GM21717 (cell line): ENCODE measurements around the gene CEP83.
"Not testable (repeated sequence)": the region's sequence is repeated elsewhere in the genome, so short reads cannot be mapped to it uniquely, and the experiment has no call there.

Experiments
- ATAC-seq: cut with Tn5 transposase; IDR thresholded peaks from one replicate; pipeline ENCODE4 v1.9.1; 2021; ENCODE audit warnings: mild to moderate bottlenecking, moderate library complexity; ENCODE audit not compliant: unreplicated experiment

The CEP83 gene

DNA sequence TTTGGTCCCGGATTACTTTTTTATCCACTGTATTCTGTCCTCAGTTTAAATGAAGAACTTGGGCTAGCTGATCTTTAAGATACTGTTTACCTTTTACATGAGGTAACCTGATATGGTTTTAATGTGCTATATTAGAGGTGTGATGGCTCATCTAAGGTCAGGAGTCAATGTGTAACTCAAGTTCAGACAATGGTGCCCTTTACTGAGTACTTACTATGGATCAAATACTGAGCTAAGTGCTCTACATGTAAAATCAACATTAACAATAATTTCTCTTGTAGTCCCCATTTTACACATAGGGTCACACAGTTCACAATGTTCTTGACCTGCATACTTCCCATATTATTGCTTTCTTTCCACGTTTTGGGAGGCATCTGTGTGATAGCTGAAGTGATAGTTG lies 79.2 kb downstream of the CEP83 start:
- ATAC-seq = no peak

DNA sequence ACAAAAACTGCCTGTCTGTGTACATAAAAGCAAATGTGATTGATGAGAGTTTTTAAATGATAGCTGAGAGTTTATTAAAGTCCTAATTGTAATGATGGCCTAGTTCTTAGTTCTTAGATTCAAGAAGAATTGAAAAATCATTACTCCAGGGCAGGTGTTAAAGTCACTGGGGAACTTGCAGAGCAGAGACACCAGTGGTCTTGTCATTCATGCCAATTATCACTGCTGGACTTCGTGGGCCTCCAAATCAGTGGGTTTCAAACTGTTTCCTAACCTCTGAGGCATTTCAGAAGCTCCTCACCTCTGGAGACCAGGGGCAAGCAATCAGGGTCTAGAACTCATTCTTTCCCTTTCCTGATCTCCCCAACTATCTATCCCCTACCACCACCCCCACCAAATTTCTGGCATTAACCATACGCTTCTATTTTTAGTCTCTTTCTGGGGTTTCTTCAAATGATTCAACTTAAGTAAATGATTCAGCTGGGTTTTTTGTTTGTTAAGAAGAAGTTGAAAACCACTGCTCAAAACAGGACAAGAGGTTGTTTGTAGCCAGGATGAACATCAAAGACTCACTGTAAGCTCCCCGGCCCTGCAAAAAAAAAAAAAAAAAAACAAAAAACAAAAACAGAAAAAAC lies 80.1 kb downstream of the CEP83 start:
- no peak for ATAC-seq

DNA sequence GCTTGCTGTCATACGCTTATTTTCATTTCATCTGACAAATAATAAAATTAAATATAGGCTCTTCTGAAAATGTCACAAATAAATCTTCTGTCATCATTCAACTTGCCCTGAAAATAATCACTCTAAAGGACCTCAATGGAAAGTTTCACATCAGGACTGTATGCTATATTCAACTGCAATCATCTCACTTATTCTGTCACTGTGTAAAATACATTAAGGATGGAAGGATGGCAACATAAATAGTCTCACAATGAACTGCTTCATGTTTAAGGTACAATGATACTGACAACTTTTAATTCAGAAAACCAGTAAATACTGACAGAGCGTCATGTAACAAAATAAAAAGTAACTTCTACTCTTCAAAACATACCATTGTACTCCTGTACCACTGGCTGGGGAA lies 82.1 kb downstream of the CEP83 start:
- no peak for ATAC-seq

DNA sequence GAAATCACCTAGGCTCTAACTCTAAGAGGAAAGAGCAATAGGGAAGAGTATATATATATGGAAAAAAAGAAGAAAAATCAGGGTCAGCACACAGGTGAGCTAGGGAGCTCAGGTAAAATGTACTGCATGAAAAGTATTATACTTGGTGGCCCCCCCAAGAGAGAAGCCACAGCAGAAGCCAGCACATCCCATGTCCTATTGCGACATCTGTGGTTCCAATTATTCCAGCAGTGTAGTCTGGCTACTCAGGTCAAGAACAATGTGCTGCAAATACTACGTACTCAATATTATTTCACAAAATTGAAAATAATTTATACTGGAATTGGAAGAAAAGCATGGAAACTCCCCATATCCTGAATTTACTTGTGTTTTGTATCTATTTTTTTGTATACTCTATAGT lies 85.5 kb downstream of the CEP83 start:
- ATAC-seq = no peak

DNA sequence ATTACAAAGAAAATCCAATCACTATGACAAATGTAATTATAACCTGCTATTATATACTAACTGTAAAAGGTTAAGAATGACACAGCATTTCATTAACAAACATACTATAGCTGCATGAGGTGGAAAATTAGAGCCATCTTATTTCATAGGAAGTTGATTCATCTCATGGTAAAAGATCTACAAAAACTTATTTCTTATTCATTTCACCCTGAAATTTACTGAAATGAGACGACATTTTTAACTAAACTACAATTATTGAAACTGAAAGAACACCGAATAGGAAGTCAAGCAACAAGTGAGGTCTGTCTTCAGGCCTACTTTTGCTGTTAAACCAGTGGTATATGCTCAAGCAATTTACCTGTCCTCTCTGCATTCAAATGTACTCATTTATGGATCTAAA lies 87.2 kb downstream of the CEP83 start:
- peak; percentile 79 for ATAC-seq

DNA sequence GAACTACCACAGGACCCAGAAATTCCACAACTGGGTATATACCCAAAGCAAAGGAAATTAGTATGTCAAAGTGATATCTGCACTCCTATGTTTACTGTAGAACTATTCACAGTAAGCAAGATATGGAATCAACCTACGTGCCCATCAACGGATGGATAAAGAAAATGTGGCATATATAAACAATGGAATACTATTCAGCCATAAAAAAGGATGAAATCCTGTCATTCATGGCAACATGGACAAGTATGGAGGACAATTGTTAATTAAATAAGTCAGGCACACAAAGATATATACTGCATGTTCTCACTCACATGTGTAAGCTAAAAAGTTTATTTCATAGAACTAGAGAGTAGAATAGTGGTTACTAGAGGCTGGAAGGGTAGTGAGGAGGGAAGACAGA lies 97.0 kb downstream of the CEP83 start:
- no peak for ATAC-seq

DNA sequence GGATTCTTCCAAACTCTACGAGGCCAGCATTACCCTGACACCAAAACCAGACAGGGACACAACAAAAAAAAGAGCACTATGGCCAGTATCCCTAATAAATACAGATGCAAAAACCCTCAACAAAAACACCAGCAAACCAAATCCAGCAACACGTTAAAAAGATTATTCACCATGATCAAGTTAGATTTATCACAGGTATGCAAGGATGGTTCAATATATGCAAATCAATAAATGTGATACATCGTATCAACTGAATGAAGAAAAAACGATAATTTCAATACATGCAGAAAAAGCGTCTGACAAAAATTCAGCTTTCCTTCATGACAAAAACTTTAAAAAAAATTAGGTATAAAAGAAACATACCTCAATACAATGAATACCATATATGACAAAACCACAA lies 99.9 kb downstream of the CEP83 start:
- ATAC-seq = no peak

DNA sequence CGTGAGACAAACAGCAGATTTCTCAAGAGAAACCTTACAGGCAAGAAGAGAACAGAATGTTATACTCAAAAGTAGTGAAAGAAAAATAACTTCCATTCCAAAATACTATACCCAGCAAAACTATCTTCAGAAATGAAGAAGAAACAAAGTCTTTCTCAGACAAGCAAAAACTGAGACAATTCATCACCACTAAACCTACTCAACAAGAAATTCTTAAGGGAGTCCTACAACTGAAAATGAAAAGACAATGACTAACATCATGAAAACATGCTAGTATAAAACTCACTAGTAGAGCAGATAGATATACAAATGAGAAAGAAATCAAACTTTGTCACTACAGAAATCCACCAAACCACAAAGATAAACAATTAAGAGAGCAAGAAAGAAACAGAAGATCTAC lies 106.5 kb downstream of the CEP83 start:
- no peak for ATAC-seq

DNA sequence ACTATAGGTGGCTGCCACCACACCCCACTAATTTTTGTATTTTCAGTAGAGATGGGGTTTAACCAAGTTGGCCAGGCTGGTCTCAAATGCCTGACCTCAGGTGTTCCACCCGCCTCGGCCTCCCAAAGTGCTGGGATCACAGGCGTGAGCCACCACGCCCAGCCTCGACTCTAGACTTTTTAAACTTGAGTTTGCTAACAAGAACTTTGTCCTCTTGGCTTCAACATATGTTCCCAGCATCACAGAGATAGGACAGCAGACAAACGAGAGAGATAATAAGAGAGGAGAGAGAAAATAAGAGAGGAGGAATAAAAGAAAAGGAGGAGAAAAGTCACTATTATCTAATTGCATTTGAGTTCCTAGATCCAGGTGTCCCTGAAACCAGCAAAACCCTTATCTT lies 119.1 kb downstream of the CEP83 start:
- no peak for ATAC-seq

DNA sequence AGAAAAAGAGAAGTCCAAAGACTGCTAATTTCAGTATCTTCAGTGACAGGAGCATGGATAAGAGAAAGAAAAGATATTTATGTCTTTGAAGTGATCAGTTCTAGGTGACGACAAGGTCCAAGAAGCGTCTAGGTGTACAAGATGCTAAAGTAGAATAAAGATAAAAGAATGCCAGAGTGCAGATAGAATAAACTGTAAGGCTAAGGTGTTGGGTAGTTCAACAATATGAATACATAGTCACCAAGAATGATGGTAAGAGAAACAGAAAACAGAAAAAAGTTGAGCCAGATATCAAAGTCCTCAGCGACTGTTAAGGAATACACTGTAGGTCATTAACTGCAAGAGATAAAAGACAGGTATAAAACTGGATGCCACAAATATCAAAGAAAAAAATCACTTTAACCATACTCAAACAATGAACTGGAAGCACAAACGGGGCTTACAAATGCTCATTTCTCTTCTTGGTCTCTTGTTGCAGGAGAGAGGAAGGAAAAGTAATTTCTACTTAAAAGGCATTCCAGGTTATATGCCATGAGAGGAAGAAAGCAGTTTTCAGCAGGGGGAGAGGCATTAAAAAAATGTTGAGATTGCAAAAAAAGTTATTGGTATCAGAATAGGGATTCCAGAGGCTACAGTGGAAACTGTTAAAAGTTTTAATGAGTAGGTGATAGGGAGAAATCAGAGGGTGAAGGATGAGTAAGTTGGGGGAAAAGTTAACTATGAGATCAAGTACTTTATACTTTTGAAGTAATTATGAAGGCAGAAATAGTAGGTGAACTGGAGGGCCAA lies 121.5 kb downstream of the CEP83 start:
- no peak for ATAC-seq

DNA sequence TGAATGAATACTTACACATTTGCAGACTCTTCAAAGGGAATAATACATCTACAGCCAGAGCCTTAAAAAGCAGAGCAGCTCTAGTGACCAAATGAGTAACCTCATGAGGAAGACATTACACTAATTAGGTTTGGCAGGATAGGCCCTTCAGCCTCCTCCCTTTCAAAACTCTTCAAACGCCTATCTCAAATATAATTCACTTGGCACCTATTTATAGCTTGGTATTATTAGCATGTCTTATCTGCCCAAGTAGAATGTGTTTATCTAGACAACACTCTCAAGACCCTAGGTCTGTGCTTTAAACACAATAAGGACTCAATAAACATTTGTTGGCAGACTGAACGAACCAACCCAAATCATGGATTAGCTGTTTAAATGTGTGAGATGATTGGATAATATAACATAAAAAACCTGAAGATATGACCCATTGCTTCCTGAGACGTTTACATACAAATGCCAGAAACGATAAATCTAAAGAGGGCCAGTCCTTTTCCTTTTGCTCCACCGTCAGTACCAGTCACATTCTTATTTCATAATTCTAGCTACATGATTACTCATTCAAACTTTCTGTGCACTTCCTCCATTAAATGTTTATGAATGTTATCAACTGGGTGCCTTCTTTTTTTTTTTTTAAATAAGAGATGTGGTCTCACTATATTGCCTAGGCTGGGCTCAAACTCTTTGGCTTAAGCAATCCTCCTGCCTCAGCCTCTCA lies 123.3 kb downstream of the CEP83 start:
- no peak for ATAC-seq

DNA sequence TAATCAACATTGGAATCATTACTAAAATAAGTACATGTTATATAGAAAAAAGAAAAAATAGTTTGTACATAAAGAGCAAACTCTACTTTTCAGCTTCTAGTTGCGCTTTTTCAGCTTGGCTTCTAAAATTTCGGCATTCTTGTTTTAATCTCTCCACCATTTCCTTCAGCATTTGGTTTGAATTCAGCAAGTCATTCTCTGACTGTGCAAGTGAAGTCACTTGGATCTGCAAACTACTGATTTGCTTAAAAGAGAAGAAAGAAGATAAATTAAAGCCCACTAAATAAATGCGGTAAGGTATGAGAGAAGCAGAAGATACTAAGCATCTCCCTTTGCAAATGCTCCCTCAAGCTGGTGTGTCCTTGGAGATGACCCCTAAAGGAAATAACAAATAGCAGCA lies 126.3 kb downstream of the CEP83 start:
- no peak for ATAC-seq

DNA sequence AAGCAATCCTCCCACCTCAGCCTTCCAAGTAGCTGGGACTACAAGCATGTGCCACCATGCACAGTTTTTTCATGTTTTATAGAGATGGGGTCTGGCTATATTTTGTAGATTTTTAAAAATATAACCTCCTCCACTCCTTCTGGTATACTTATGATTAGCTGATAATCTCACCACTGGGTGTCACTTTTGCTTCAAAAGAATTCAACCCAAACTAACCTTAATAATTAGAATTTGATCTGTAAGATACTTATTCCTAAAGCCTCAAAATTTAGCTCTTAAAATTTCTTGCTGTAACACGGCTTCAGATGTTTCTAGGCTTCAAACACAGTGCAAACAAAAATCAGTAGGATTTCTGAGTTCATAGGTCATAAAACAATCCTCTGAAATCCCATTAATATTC lies 130.3 kb downstream of the CEP83 start:
- ATAC-seq = no peak

DNA sequence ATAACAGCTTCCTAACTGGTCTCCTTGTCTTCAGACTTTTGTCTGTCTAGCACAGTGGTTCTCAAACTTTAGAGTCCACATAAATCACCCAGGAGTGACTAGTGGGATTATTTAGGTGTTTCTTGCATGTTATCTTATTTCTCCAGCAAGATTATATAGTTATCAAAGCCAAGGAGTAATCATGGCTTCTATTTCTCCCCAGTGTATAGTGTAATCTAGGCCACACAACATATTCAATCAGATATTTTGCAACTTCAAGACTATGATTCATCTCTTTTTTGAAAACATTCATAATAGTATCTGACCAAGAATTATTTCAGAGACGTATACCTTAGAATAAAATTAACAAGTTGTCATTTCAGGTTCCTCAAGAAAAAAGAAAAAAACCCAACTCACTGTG lies 131.9 kb downstream of the CEP83 start:
- ATAC-seq = no peak

DNA sequence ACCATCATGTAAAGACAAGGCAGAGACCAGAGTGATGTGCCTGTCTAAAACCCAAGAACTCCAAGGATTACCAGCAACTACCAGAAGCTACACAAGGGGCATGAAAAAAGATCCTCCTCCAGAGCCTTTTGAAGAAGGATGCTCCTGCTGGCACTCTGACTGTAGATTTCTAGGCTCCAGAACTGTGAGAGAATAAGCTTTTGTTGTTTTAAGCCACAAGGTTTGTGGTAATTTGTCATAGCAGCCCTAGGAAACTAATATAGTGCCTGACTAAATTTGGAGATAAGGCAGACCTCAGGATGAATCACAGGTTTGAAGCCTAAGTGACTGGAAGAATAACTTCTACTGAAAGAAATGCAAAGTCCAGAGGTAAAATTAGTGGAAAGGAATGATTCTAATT lies 132.9 kb downstream of the CEP83 start:
- ATAC-seq = no peak

DNA sequence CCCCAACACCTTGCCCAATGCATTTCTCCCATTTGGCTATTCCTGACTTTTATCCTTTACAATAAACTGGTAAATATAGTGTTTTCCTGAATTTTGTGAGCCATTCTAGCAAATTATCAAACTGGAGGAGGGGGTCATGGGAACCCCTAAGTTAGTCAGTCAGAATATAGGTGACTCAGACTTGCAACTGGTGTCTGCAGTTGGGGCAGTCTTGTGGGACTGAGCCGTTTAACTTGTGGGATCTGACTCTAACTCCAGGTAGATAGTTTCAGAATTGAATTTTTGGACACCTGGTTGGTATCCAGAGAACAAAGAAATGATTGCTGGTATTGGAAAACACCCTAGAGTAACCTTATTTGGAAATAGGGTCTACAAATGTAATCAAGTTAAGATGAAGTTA lies 133.4 kb downstream of the CEP83 start:
- no peak for ATAC-seq

DNA sequence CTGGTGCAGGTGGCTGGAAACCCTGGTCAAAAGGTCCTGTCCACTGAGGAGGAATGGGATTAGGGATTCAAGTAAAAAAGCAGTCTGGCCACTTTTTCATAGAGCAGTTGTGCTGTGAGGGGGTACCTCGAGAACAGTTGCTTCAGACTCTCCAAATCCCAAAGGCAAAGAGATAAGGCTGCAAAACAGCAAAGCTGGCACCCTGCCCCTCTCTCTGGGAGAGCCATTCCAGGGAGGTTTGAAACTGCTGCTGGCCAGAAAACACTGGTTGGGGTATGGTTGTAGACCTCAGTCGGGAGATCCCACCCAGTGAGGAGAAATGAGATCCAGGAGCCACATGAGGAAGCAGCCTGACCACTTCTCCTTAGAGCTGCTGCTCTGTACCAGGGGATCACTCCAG lies 137.3 kb downstream of the CEP83 start:
- ATAC-seq = no peak

DNA sequence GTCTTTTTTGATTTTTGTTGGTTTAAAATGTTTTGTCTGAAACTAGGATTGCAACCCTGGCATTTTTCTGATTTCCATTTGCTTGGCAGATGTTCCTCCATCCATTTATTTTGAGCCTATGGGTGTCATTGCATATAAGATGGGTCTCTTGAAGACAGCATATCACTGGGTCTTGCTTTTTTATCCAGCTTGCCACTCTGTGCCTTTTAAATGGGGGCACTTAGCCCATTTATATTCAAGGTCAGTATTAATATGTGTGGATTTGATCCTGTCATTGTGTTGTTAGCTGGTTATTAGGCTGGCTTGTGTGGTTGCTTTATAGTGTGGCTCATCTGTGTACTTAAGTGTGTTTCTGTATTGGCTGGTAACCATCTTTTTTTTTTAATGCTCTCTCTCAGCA lies 139.6 kb downstream of the CEP83 start:
- no peak for ATAC-seq

DNA sequence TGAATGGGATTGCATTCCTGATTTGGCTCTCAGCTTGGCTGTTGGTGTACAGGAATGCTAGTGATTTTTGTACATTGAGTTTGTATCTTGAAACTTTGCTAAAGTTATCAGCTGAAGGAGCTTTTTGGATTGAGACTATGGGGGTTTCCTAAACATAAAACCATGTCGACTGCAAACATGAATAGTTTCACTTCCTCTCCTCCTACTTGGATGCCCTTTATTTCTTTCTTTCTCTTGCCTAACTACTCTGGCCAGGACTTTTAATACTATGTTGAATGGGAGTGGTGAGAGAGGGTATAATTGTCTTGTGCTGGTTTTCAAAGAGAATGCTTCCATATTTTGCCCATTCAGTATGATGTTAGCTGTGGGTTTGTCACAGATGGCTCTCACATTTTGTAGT lies 141.5 kb downstream of the CEP83 start:
- peak; percentile 75 for ATAC-seq

DNA sequence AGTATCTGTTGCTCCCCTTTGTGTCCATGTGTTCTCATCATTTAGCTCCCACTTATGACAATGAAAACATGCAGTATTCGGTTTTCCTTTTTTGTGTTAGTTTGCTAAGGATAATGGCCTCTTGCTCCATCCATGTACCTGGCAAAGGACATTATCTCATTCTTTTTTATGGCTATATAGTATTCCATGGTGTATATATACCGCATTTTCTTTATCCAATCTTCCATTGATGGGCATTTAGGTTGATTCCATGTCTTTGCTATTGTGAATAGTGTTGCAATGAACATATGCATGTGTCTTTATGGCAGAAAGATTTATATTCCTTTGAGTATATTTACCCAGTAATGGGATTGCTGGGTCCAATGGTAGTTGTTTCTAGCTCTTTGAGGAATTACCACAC lies 143.1 kb downstream of the CEP83 start:
- ATAC-seq = not testable (repeated sequence)

DNA sequence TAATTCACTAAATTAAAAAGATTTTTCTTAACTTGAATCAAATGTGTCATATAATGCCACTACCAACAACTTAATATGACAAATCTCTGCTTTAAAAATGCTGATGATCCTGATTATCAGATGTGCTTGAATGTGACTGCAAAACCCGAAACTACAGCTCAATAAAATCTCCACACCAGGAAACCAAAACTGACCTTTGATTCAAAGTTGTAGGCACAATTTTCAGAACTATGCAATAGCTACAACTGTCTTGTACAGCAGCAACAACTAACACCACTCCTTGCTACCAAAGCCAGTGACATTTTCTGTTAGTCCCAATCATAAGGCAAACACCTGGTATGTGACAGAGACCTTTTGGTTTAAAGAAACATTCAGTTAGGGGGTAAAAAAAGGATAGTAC lies 147.3 kb downstream of the CEP83 start:
- ATAC-seq = no peak

DNA sequence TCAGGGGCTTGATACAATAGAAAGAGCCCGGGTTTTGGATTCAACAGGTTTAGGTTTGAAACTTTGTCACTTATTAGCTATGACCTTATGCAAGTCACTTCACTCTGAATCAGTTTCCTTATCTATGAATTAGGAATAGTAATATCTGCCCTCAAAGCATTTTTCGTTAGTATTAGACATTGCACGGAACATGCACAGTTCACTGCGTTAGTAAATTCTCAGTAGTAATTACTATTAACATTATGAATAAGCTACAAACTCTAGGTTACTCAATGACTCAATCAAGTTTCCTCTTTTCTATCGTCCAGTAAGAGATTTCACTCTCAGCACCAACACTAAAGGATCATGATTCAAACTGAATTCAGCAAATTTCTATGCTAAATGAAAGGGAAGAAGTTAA lies 150.3 kb downstream of the CEP83 start:
- peak; percentile 67 for ATAC-seq
